Astrocyte (in vitro differentiated cells and primary cell): ENCODE data around the gene UBE4B. TPM values are rescaled to one million over a fixed set of nuclear protein-coding genes. Genes with fewer than 3 reads are reported as not detected.
"Not testable (repeated sequence)": the region's sequence is repeated elsewhere in the genome, so short reads cannot be mapped to it uniquely, and the experiment has no call there.

ENCODE experiments used
- DNase-seq: peaks from one replicate; pipeline ENCODE4 v3.0.0-alpha.2; 2010; ENCODE audit warnings: low read depth
- FAIRE-seq: peaks from 2 replicates; lab custom pipeline; 2011; peaks lifted over from hg19 to GRCh38; lab: Jason Lieb, UNC
- H2AFZ ChIP-seq: 2 replicates; pipeline ENCODE4 v1.6.0; 2012; ENCODE audit warnings: low read depth, low read length, inconsistent platforms
- H3K27ac ChIP-seq: 2 replicates; pipeline ENCODE4 v1.5.1; 2011; ENCODE audit warnings: low read depth, low read length, inconsistent platforms
- H3K27me3 ChIP-seq: 2 replicates; pipeline ENCODE4 v1.6.0; 2011; ENCODE audit warnings: low read length, inconsistent platforms; ENCODE audit not compliant: insufficient read depth
- H3K36me3 ChIP-seq: 2 replicates; pipeline ENCODE4 v1.5.1; 2011; ENCODE audit warnings: low read length, inconsistent platforms; ENCODE audit not compliant: insufficient read depth
- H3K4me1 ChIP-seq: 2 replicates; pipeline ENCODE4 v1.5.1; 2011; ENCODE audit warnings: low read length, inconsistent platforms; ENCODE audit not compliant: insufficient read depth
- H3K4me2 ChIP-seq: 2 replicates; pipeline ENCODE4 v1.6.0; 2012; ENCODE audit warnings: low read length, inconsistent platforms
- H3K4me3 ChIP-seq: 2 replicates; pipeline ENCODE4 v1.5.1; 2011; ENCODE audit warnings: low read depth, mild to moderate bottlenecking, low read length, inconsistent platforms; ENCODE audit not compliant: insufficient read depth
- H3K79me2 ChIP-seq: 2 replicates; pipeline ENCODE4 v1.6.0; 2012; ENCODE audit warnings: mild to moderate bottlenecking, low read length, inconsistent platforms; ENCODE audit not compliant: insufficient read depth
- H3K9ac ChIP-seq: 2 replicates; pipeline ENCODE4 v1.6.0; 2012; ENCODE audit warnings: mild to moderate bottlenecking, low read length, inconsistent platforms
- H3K9me3 ChIP-seq: 2 replicates; pipeline ENCODE4 v1.5.1; 2012; ENCODE audit warnings: low read depth, mild to moderate bottlenecking, low read length, inconsistent platforms; ENCODE audit not compliant: insufficient read depth
- H4K20me1 ChIP-seq: 2 replicates; pipeline ENCODE4 v1.6.0; 2012; ENCODE audit warnings: low read length, inconsistent platforms; ENCODE audit not compliant: insufficient read depth
- H3K27ac Mint-ChIP-seq: one replicate; pipeline ENCODE4 v1.8.0; 2021; ENCODE audit warnings: mild to moderate bottlenecking, mixed read lengths; ENCODE audit not compliant: unreplicated experiment
- H3K27me3 Mint-ChIP-seq: one replicate; pipeline ENCODE4 v1.8.0; 2021; ENCODE audit warnings: low read depth, mixed read lengths; ENCODE audit not compliant: unreplicated experiment
- H3K36me3 Mint-ChIP-seq: one replicate; pipeline ENCODE4 v1.8.0; 2021; ENCODE audit warnings: low read depth, mixed read lengths; ENCODE audit not compliant: unreplicated experiment
- H3K4me1 Mint-ChIP-seq: one replicate; pipeline ENCODE4 v1.8.0; 2021; ENCODE audit warnings: low read depth, mixed read lengths; ENCODE audit not compliant: unreplicated experiment
- H3K4me3 Mint-ChIP-seq: one replicate; pipeline ENCODE4 v1.8.0; 2021; ENCODE audit warnings: mild to moderate bottlenecking, moderate library complexity, mixed read lengths; ENCODE audit not compliant: unreplicated experiment
- H3K9me3 Mint-ChIP-seq: one replicate; pipeline ENCODE4 v1.8.0; 2021; ENCODE audit warnings: mild to moderate bottlenecking, mixed read lengths; ENCODE audit not compliant: unreplicated experiment
- EZH2 ChIP-seq: IDR thresholded peaks from 2 replicates; pipeline ENCODE4 v1.6.1; 2012; ENCODE audit warnings: mild to moderate bottlenecking, low read length, inconsistent platforms; ENCODE audit not compliant: insufficient read depth
- total RNA-seq: library from RNA; stranded (reverse); gene quantifications from 2 replicates; pipeline ENCODE4 v1.2.1, GENCODE V29; 2021
- TF ChIP-seq, protein P1 (sequence below): IDR thresholded peaks from 2 replicates; pipeline ENCODE4 v1.5.1; 2011; ENCODE audit warnings: low read depth, mild to moderate bottlenecking, inconsistent platforms, low read length, moderate library complexity; ENCODE audit not compliant: insufficient read depth

The UBE4B gene
- total RNA-seq, 1 donor from 2014 or later: 41.5 TPM

DNA sequence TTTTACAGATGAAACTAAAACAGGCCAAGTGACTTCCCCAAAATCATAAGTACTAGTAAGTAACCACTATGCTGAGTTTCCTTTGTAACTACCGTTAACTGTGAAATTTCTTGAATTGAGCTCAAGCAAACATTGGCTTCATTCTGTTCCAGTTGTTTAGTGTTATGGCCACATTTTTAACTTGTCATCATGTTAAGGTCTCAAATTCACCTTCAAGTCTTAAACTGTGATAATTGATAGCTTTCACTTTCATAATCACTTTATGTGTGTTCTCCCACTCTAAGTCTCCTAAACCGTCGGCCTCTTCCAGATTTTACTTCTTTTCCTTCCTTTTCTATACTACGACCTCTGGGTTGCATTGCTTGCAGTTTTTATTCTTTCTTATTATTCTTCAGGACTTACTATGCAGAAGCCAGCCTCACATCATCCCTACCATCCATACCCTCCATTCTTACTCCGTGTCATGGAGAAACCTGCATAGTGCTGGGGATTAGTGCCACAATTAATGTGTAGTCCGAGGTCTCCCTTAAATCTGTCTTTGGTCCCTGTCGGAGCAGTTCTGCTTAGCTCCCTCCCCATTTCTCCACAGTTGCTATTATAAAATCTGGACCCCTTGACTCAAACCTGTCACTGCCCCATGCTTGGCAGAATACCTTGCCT is 183.5 kb downstream of the UBE4B start:
- H3K36me3 ChIP-seq: no peaks in the 10 kb centered on the region
- FAIRE-seq (no peak), DNase-seq (no peak)
- TF ChIP-seq EZH2: no peak
- TF ChIP-seq, protein P1, sequence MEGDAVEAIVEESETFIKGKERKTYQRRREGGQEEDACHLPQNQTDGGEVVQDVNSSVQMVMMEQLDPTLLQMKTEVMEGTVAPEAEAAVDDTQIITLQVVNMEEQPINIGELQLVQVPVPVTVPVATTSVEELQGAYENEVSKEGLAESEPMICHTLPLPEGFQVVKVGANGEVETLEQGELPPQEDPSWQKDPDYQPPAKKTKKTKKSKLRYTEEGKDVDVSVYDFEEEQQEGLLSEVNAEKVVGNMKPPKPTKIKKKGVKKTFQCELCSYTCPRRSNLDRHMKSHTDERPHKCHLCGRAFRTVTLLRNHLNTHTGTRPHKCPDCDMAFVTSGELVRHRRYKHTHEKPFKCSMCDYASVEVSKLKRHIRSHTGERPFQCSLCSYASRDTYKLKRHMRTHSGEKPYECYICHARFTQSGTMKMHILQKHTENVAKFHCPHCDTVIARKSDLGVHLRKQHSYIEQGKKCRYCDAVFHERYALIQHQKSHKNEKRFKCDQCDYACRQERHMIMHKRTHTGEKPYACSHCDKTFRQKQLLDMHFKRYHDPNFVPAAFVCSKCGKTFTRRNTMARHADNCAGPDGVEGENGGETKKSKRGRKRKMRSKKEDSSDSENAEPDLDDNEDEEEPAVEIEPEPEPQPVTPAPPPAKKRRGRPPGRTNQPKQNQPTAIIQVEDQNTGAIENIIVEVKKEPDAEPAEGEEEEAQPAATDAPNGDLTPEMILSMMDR: no peak
- no peak overlapping the region for H3K9ac ChIP-seq
- H3K27me3 ChIP-seq: no peaks in the 10 kb centered on the region
- H3K4me3 Mint-ChIP-seq: no peak overlapping the region
- H3K4me2 ChIP-seq: peak overlapping the region; percentile 46
- no peak overlapping the region for H2AFZ ChIP-seq
- peaks cover 30% of the 10 kb centered on the region for H3K4me1 ChIP-seq
- no peak overlapping the region for H3K27ac Mint-ChIP-seq
- H3K9me3 ChIP-seq: no peaks in the 10 kb centered on the region
- H3K36me3 Mint-ChIP-seq: peaks cover 3% of the 10 kb centered on the region
- H3K4me1 Mint-ChIP-seq: peaks cover 23% of the 10 kb centered on the region
- peaks cover 91% of the 10 kb centered on the region for H4K20me1 ChIP-seq
- no peaks in the 10 kb centered on the region for H3K27me3 Mint-ChIP-seq
- no peak overlapping the region for H3K4me3 ChIP-seq
- H3K79me2 ChIP-seq: peaks cover 97% of the 10 kb centered on the region
- no peak overlapping the region for H3K27ac ChIP-seq
- no peaks in the 10 kb centered on the region for H3K9me3 Mint-ChIP-seq

DNA sequence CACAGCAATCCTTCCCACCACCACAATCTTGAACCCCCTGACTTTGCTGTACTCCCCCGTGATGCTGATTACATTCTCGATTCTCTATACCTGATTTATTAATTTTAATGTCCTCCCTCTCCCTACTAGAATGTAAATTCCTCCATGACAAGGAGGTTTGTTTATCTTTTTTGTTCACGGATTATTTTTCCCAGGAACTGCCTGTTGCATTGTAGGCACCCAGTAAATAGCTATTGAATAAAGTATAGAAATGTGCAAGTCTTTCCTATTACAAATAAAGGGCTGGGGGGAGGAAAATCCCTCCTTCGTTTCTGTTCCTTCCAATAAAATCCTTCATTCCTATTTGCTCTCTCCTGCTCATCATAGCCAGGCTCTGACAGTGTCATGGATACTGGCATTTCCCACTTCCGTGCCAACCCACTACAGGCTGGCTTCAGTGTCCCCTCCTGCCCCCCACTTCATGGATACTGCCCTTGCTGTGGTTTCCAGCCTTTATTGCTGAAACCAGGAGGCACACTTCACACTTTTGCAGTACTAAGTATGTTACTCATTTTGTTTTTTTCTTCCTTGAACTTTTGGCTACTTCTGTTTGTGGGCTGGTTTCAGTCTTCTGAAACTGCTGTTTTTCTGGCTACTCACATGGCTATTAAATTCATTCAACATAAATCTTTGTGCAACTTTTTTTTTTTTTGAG is 185.1 kb downstream of the UBE4B start:
- peak; percentile 86 for FAIRE-seq
- Histone ChIP-seq H3K79me2 (peaks cover 98% of the 10 kb centered on the region), H3K9ac (peak overlapping the region; percentile 12), H3K4me1 (peaks cover 24% of the 10 kb centered on the region), H3K27ac (no peak overlapping the region), H3K9me3 (no peaks in the 10 kb centered on the region), H2AFZ (no peak overlapping the region), H3K36me3 (no peaks in the 10 kb centered on the region), H3K4me3 (no peak overlapping the region), H4K20me1 (peaks cover 93% of the 10 kb centered on the region), H3K4me2 (peak overlapping the region; percentile 44), H3K27me3 (no peaks in the 10 kb centered on the region)
- Mint-ChIP-seq H3K36me3 (peaks cover 3% of the 10 kb centered on the region), H3K4me1 (peaks cover 20% of the 10 kb centered on the region), H3K27ac (peak overlapping the region; percentile 69), H3K27me3 (no peaks in the 10 kb centered on the region), H3K9me3 (no peaks in the 10 kb centered on the region), H3K4me3 (no peak overlapping the region)
- peak; percentile 36 for DNase-seq
- TF ChIP-seq, protein P1: no peak
- no peak for TF ChIP-seq EZH2

DNA sequence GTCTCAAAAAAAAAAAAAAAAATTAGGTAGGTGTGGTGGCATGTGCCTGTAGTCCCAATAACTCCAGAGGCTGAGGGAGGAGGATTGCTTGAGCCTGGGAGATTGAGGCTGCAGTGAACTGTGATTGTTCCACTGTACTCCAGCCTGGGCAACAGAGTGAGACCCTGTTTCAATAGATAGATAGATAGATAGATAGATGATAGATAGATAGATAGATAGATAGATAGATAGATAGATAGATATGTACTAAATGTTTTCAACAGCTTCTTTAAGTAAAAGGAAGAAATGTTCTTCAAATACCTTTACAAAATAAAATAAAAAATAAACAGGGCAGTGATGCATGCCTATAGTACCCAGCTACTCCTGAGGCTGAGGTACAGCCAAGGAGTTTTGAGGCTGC is 187.4 kb downstream of the UBE4B start:
- Histone ChIP-seq H2AFZ (no peak overlapping the region), H3K4me1 (peaks cover 19% of the 10 kb centered on the region), H3K36me3 (no peaks in the 10 kb centered on the region), H3K27me3 (no peaks in the 10 kb centered on the region), H3K9ac (no peak overlapping the region), H4K20me1 (peaks cover 98% of the 10 kb centered on the region), H3K4me3 (no peak overlapping the region), H3K4me2 (no peak overlapping the region), H3K79me2 (peaks cover 99% of the 10 kb centered on the region), H3K27ac (no peak overlapping the region), H3K9me3 (no peaks in the 10 kb centered on the region)
- FAIRE-seq: no peak
- DNase-seq: no peak
- Mint-ChIP-seq H3K27ac (no peak overlapping the region), H3K4me3 (no peak overlapping the region), H3K27me3 (no peaks in the 10 kb centered on the region), H3K4me1 (peaks cover 11% of the 10 kb centered on the region), H3K36me3 (peaks cover 3% of the 10 kb centered on the region), H3K9me3 (no peaks in the 10 kb centered on the region)
- TF ChIP-seq EZH2: no peak
- TF ChIP-seq, protein P1: no peak

DNA sequence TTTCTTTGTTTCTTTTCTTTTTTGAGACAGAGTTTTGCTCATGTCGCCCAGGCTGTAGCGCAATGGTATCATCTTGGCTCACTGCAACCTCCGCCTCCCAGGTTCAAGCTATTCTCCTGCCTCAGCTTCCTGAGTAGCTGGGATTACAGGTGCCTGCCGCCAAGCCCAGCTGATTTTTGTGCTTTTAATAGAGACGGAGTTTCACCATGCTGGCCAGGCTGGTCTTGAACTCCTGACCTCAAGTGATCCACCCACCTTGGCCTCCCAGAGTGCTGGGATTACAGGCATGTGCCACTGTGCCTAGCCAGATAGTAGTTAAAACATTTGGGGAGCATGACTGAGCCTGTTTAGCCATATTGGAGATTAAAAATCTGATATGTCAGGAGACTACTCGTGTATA is 187.9 kb downstream of the UBE4B start:
- not testable (repeated sequence) for H3K27me3 ChIP-seq, H3K27me3 Mint-ChIP-seq, FAIRE-seq, H3K27ac Mint-ChIP-seq, H3K4me2 ChIP-seq, H3K9ac ChIP-seq, H3K27ac ChIP-seq, H3K4me3 ChIP-seq, H2AFZ ChIP-seq, DNase-seq, H3K9me3 ChIP-seq, H3K4me3 Mint-ChIP-seq, H3K36me3 ChIP-seq, H3K36me3 Mint-ChIP-seq, H3K9me3 Mint-ChIP-seq
- Histone ChIP-seq H3K79me2 (peaks cover 99% of the 10 kb centered on the region), H4K20me1 (peaks cover 98% of the 10 kb centered on the region), H3K4me1 (peaks cover 23% of the 10 kb centered on the region)
- H3K4me1 Mint-ChIP-seq: peaks cover 14% of the 10 kb centered on the region
